ENCODE data around the gene MEAK7. TPM values are rescaled to one million over a fixed set of nuclear protein-coding genes. Genes with fewer than 3 reads are reported as not detected.

MEAK7 gene
- total RNA-seq, 2 donors from 2014 or later: 13.8 to 23.2 TPM

- TF ChIP-seq CTCF (IDR thresholded peaks at IDR 0.05): no peak
- no peak overlapping the region for H3K27ac ChIP-seq
- ATAC-seq (ENCODE audit: insufficient number of reproducible peaks, low FRiP score, low read depth): no peak
These were observed 44.0 kb upstream of the MEAK7 start for GRCh38 chr16:84548508-84548907.

GRCh38 chr16:84547546-84548061 is 43.1 kb upstream of the MEAK7 start:
- DNase-seq (ENCODE audit: low spot score): no peak
- no peak for TF ChIP-seq CTCF (IDR thresholded peaks at IDR 0.05)
- Histone ChIP-seq H3K36me3 (no peaks in the 10 kb centered on the region), H3K4me3 (no peak overlapping the region), H3K4me1 (ENCODE audit: control insufficient read depth in 1 of 2, low read depth in 2 of 2) (no peaks in the 10 kb centered on the region), H3K27me3 (replicated peaks; ENCODE audit: insufficient read depth) (no peaks in the 10 kb centered on the region), H3K27ac (no peak overlapping the region), H3K9me3 (no peaks in the 10 kb centered on the region)
- ATAC-seq (ENCODE audit: insufficient number of reproducible peaks, low FRiP score, low read depth): no peak

More at GRCh38 chr16:84548508-84548907, 44.0 kb upstream of the MEAK7 start:
- H3K27me3 ChIP-seq (replicated peaks; ENCODE audit: insufficient read depth): no peaks in the 10 kb centered on the region
- DNase-seq (ENCODE audit: low spot score): no peak
- H3K4me3 ChIP-seq: no peak overlapping the region
- no peaks in the 10 kb centered on the region for H3K36me3 ChIP-seq
- no peaks in the 10 kb centered on the region for H3K4me1 ChIP-seq (ENCODE audit: control insufficient read depth in 1 of 2, low read depth in 2 of 2)
- no peaks in the 10 kb centered on the region for H3K9me3 ChIP-seq

GRCh38 chr16:84546669-84547545 is 42.4 kb upstream of the MEAK7 start:
- Histone ChIP-seq H3K27me3 (replicated peaks; ENCODE audit: insufficient read depth) (no peaks in the 10 kb centered on the region), H3K36me3 (no peaks in the 10 kb centered on the region), H3K27ac (no peak overlapping the region), H3K9me3 (no peaks in the 10 kb centered on the region), H3K4me3 (no peak overlapping the region), H3K4me1 (ENCODE audit: control insufficient read depth in 1 of 2, low read depth in 2 of 2) (peaks cover 1 to 6% of the 10 kb centered on the region in 2 donors)
- ATAC-seq (ENCODE audit: insufficient number of reproducible peaks, low FRiP score, low read depth): no peak
- TF ChIP-seq CTCF (IDR thresholded peaks at IDR 0.05): no peak
- DNase-seq (ENCODE audit: low spot score): no peak

DNA sequence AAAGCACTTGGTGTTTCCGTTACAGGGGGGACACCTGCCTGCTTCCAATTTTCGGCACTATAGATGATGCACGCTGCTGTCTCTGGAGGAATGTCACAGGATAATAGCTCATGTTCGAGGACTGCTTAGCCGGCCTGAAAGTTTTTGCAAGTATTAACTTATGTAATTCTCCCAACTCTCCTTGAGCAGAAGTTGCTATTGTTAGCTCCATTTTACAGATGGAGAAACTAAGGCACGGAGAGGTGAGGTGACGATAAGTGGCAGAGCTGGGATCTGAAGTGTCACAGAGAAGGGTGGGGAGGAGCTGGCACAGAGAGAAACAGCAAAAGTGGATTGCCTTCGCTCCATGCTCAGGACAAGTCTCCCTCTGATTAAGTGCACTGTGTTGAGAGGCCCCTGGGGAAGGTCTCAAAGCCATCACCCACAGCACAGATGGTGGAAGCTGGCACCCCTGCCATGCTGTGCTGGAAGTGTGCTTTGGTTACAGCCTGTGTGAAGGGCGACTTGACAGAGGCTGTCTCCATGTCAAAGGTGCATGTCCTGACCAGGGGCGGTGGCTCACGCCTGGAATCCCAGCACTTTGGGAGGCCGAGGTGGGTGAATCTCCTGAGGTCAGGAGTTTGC is 40.8 kb upstream of the MEAK7 start:
- no peak for TF ChIP-seq CTCF (IDR thresholded peaks at IDR 0.05)
- ATAC-seq (ENCODE audit: insufficient number of reproducible peaks, low FRiP score, low read depth): no peak

More for the DNA sequence above, 40.8 kb upstream of the MEAK7 start:
- no peak for DNase-seq (ENCODE audit: low spot score)
- H3K27me3 ChIP-seq (replicated peaks; ENCODE audit: insufficient read depth): no peaks in the 10 kb centered on the region
- H3K4me1 ChIP-seq (ENCODE audit: control insufficient read depth in 1 of 2, low read depth in 2 of 2): peaks cover 8 to 17% of the 10 kb centered on the region in 2 donors
- no peaks in the 10 kb centered on the region for H3K9me3 ChIP-seq
- no peak overlapping the region for H3K4me3 ChIP-seq
- no peak overlapping the region for H3K27ac ChIP-seq
- no peaks in the 10 kb centered on the region for H3K36me3 ChIP-seq
